GM21723 (cell line): ENCODE results near the gene TACC2.
"Not testable (repeated sequence)": the region's sequence is repeated elsewhere in the genome, so short reads cannot be mapped to it uniquely, and the experiment has no call there.

Experiments used
- ATAC-seq: cut with Tn5 transposase; IDR thresholded peaks from one replicate; pipeline ENCODE4 v1.9.1; 2021; ENCODE audit warnings: mild to moderate bottlenecking, moderate library complexity; ENCODE audit not compliant: unreplicated experiment

TACC2 gene

DNA sequence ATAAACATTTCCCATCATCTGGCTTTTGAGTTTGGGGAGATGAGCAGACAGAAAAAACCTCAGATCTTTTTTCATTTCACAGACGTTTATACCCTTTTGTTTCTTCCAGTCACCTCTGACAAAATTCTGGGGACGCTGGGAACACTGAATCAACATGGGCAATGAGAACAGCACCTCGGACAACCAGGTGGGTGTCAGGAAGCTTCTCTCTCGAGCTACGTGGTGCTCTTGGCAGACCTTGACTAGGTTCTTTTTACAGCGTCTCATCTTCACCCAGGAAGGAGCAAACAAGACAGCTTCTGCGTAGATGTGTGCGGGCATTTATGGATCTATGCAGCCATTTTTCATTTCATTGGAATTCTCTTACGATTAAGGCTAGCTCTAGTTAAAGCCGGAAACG, 32.9 kb downstream of the TACC2 start:
- no peak for ATAC-seq

DNA sequence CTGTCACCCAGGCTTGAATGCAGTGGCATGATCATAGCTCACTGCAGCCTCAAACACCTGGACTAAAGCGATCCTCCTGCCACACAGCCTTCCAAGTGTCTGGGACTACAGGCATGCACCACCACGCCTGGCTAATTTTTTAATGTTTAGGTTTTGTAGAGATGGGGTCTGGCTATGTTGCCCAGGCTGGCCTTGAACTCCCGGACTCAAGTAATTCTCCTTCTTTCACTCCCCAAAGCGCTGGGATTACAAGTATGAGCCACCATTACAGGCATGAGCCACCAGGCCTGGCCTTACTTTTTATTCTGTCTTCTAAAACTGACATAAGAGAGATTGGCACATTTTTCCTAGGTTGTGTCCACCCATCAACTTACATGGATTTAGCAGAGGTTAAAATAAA, 33.3 kb downstream of the TACC2 start:
- no peak for ATAC-seq

DNA sequence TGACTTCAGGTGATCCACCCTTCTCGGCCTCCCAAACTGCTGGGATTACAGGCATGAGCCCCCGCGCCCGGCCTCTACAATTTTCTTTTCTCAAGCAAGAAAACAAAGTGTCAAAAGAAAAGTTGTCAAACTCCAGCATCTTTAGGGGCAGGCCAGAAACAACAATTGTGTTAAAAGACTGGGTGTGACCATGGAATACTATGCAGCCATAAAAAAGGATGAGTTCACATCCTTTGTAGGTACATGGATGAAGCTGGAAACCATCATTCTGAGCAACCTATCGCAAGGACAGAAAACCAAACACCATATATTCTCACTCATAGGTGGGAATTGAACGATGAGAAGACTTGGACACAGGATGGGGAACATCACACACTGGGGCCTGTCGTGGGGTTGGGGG, 34.3 kb downstream of the TACC2 start:
- ATAC-seq, result not testable (repeated sequence)

DNA sequence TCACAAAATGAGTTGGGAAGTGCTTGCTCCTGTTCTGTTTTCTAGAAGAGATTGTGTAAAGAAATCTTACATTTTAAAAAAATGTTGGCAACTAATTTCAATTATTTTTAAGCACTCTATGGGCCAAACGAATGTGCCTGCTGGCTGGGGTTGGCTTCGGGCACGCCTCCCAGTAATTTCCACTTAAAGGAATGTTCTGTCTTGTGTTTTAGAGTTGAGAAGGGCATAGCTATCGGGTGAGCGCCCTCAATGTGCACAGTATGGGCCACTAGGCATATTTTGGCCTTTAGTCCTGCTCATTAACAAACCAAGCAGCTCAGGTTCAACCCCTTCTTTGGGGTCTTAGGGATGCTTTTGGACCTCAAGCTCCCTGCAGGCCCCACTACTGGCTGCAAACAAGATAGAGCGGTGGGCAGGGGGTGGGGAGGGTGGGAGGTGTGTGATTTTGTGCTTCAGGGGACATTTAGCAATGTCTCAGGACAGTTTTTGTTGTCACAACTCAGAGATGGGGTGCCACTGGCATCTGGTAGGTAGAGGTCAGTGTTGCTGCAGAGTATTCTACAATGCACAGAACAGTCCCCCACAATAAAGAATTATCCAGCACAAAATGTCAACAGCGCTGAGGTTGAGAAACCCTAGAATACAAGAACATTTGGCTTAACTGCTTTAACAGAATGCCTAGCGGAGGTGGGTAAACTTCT, 40.7 kb downstream of the TACC2 start:
- ATAC-seq, result no peak

DNA sequence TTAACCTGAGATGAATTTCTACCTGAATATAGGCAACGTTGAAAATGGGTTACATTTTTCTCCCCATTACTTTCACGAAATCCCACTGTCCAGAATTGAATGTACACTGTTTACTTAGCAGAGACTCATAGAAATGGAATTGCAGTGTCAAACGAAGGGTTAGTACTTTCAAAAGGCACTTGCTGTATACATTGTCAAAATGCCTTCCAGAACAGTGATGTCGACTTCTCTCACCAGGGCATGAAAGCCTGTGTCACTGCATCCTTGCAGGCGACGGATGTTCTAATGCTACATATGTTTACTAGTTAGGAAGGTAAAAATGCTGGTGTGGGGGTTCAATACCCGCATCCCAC, 41.2 kb downstream of the TACC2 start:
- ATAC-seq, result no peak

DNA sequence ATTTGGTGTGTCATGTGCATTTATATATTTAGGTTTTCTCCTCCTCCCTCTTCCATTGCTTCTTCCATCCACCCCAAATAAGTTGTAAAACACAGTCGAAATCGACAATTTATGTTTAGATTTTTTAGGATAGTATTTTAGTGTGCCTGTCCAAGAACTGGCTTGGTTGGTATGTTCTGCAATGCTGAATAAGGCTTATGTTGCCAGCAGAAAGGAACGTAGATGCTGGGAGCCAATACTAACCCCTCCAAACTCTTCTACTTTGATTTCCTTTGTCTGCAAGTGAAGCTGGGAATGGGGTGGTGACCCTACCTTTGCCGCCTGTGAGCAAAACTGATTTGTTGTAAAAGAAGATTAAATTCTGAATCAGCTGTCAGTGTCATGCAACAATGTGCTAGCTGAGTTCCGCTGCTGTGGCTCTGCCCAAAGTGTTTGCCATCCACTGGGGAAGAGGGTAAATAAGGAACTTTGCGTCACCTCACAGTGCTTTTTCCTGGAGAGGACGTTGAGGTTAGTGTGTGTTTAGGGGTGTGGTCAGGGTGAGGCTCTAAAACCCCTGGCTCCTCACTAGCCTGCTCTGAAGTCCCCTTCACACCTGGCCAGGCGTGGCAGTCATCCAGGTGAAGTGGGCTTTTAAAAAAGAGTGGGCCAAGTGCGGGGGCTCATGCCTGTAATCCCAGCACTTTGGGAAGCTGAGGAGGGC, 44.4 kb downstream of the TACC2 start:
- no peak for ATAC-seq

DNA sequence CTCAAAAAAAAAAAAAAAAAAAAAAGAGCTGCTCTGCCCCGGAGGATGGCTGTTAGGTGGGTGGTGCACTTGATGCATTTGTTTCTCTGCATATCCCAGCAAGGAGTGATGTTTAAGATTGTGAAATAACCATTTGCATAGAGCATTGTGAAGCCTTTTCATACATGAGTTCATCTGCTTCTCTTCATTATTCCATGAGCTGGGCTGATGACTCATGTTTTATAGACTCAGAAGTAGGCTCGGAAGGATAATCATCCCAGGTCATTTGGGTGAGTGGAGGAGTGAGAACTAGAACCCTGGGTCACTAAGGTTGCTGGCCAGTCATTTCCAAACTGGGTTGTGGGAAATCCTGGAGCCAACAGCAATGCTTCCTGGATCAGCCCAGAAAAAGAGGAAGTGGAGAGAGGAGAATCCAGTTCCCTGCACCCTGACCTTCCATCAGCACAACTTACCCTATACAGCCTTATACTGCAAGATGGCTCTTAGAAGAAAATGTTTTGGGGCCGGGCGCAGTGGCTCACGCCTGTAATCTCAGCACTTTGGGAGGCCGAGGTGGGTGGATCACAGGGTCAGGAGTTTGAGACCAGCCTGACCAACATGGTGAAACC, 45.3 kb downstream of the TACC2 start:
- no peak for ATAC-seq

DNA sequence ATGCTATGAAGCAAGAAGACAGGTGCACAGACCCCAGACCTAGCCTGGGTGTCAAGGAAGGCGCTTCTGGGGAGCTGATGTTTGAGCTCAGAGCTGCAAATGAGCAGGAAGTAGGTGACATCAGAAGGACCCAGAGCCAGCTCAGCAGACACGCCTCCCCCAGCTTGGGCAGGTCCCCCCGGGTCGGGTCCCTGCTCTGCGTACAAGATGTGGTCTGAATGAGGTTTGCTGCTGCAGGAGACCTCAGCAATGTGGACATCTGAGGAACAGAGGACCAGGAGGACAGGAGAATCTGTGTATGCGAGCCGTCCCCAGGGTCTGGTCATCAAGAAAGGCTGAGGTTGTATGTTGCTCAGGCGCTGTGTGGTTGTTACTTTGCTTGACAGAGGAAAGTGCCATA, 51.8 kb downstream of the TACC2 start:
- ATAC-seq, result no peak

DNA sequence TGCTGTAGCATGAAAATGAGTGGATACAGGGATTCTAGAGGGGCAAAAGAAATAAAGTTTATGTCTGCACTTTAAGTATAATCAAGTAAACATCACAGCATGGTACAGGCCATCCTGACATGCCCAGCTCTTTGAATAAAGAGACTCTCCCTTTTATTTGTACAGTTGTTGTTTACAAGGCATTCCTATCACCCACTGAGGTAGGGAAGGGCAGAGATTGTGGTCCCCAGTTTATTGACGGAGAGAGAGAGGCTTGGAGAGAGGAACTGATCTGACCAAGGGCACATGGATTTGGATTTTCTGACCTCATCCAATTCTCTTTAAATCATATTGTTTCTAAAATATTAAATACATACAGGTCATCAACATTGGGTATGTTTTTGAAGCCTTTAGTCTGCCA, 53.9 kb downstream of the TACC2 start:
- no peak for ATAC-seq

DNA sequence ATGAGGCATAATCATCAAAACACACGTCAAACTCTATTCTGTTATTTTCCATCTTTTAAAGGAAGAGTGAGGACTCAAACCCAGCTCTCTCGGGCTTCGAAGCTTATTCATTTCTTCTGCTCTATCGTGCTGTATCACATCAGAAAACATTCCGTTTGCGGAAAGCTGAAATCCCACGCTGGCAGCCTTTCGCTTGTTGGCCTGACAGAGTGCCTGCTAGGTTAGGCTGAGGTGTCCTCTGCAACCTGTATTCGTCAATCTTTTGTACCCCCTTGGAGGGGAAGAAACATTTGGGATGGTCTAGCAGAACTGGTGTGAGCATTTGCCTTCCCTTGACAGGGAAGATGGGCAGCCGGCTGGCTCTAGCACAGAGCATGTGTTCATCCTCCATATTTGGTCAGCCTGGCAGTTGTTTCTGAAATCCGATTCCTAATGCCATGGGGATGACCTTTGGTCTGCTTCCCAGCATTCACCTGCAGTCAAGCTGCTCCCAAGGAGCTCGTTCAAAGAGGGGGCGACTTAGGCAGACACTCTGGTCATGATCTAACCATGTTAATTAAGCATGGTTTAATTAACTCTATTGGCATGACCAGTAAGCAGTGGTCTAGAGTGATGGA, 55.2 kb downstream of the TACC2 start:
- no peak for ATAC-seq

DNA sequence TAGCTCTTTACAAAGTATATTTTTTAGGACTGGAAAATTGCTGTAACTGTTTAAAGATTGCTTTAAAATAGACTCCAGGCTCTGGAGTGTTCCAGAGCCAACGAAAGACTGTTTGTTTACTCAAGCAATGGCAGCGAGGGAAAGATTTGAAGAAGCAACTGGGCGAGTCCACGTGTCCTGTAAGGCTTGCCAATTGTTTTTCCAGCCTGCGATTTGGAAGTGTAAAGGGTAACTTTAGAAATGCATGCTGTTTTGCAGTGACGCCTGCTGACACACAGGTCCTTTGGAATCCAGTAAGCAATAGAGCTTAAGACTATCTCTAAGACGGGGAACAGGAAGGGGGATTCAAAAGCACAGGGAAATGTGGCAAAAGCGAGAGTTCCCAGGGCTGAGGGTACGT, 55.8 kb downstream of the TACC2 start:
- no peak for ATAC-seq

DNA sequence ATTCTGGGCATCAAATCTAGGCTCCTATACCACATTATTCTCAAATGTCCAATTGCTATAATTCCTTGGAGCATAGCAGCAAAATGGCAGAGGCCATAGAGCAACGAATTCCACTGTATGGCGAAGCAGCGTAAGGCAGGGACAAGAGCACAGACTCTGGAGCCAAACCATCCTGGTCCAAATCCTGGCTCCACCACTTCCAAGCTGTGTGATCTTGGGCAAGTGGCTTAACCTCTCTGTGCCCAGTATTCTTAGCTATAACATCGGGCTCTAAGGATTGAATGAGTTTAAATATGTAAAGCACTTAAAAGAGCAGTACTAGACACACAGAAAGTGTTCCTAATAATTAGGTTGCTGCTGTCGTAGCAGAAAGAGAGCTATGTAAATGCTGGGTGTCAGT, 56.2 kb downstream of the TACC2 start:
- ATAC-seq, result no peak

DNA sequence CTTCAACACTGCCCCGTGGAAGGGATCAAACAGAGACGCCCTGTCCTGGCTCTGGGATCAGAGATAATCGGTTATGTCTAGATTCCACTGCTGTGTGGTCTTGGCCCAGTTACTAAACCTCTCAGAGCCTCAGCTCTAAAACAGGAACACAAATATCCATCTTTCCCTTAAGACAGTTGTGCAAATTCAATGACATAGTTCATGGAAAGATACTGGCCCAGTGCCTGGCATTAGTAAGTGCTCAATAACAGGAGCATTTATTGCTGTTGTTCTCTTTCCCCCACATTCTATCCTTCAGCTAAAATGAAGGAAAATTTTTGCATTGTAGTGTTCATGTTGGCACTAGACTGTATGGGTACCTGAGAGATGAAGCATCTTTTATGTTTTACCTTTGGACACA, 58.6 kb downstream of the TACC2 start:
- no peak for ATAC-seq

DNA sequence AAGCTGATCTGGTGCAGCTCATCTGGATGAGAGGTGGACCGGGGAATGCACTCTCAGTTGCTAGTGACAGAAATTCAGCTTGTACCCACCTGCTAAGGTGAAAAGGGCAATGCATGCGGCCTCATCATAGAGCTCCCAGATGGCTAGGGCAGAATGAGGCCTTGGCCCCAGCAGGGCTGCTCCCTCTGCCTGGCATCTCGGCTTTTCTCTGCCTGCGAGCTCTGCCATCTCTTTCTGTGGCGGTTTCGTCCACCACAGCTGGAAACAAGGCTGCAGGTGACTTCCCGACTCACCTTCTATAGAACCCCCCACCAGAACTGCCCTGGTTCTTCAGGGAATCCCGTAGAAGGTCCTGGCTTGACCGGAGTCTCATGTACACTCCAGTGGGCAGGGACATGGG, 60.1 kb downstream of the TACC2 start:
- no peak for ATAC-seq

DNA sequence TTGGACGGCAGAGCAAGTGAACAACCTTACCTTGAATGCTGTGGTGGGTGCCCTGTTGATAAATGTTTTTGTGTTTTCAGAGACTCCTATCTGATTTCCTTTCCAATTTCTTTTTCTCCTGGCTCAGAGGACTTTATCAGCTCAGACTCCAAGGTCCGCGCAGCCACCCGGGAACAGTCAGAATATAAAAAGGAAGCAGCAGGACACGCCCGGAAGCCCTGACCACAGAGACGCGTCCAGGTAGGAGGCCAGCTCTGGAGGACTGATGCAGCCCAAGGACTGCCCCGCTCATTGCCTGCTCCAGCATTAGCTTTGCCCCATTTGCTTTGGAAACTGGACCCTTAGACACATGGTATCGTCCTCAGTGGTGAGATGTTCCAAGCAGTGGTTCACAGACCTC, 61.3 kb downstream of the TACC2 start:
- no peak for ATAC-seq

DNA sequence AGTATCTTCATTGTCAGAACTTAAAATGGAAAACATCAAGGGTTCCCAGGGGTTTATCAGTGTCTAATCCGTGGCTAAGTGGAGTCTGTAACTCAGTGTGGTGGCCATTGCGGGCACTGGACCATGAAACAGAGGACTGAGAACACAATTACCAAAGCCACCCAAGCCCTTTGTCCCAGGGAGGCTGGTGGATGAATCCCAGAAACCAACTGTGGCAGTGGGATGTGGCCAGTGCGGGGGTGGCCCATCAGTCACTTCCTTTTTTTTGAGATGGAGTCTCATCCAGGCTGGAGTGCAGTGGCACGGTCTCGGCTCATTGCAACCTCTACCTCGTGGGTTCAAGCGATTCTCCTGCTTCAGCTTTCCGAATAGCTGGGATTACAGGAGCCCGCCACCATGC, 61.8 kb downstream of the TACC2 start:
- ATAC-seq, result no peak

DNA sequence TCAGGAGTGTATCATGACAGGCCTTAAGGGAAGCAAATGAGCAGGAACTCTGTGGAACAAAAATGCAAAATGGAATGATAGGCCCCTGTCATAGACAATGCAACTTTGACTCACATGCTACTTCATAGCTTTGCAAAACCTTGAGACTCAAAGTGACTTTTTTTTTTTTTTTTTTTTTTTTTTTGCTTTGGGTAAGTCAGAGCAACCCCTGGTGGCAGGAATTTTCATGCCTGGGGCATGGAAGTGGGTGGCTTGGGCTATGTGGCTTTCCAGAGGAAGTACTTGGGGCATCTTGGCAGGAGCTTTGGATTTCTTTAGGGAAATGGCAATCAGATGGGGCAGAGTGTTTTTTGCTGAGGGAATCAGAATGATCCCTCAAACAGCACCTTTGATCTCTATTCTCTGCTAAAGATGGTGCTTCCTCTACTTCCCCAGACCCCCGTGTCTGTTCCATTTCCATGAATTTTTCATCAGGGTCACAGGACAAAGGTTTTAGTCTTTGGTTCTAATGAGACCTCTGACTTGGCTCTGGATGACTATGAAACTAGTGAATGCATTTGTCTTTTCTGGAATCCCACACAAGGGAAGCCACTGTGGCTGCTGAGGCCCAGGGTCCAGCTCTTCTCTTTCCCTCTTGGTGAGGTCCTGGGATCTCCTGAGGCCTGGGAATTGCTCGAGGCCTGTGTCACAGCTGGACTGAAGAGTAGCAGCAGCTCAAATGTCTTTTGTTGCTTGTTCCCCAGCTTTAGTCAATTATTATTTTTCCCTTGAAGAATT, 62.8 kb downstream of the TACC2 start:
- ATAC-seq, result no peak

DNA sequence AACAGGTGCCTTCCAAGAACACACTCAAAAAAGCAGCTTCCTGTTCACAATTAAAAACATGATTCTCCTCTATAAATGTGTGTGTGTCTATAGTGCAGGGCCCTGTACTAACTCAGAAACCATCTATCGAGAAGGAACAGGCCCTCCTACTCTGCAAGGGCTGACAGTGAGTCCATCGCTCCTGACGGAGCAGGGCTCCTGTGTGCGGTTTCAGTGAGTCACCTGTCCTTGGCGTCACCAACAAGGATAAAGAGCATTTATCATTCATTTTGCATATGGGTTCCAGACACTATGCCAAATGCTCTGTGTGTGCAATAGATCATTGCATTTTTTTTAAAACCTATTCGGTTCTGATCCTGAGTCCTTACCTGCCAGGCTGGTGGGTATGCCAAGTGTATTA, 63.7 kb downstream of the TACC2 start:
- ATAC-seq, result no peak

DNA sequence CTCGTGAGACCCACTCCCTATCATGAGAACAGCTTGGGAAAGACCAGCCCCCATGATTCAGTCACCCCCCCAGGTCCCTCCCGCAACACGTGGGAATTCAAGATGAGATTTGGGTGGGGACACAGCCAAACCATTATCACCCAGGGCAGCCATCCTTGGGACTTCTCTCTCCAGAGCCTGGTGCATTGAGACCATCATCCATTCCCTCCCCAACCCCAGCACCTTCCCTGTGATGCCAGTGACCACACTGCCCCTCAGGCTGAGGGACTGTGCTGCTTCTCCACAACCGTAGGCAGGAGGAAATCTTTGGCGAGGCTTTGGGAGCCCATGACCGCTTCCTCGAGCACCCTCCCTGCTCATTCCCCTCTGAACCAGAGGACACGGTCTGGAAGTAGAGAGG, 64.4 kb downstream of the TACC2 start:
- ATAC-seq, result no peak

DNA sequence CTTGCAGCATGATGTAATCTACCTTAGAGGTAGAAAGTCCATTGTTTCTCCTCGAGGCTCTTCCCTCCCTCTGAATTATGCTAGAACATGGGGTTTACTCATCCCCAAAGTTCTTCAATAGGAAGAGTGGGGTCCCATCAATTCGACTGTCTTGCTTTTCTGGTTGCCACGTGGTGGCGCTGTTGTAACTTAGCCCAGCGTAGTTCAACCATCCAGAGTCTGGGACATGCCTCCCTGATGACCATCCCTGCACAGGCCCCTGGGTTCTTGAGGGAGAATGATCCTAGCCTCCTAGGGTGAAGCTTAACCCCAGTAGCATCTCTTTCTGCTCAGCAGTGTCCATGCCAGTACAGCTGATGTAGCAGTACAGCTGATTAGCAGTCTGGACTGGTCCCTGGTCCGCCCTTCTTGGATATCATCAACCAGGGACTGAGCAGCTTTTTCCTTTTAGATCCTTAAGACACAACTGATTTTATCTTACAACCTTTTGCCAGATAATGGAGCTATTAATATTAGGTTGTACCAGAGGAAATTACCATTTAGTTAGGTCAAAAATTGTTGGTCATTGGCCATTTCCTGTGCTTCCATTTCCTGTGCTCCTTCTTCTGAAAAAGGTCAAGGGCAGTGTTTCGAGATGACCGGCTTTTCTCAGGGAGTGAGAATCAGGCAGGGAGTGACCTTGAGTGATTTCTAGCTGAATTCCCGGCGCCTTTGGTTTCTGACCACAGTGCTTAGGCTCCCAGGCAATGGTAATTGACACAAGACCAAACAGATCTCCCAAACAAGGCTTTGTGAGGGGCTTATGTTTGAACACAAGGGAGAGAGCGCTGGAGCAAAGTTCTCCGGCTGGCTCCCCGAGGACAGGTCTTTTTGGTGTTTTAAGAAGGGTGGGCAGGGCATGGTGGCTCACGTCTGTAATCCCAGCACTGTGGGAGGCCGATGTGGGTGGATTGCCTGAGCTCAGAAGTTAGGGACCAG, 65.4 kb downstream of the TACC2 start:
- no peak for ATAC-seq
